Activated B cell treated with CpG ODN at 0.5 μM for 24 hours (primary cell): ENCODE measurements around the gene PHPT1. TPM values are rescaled to one million over a fixed set of nuclear protein-coding genes. Genes with fewer than 3 reads are reported as not detected.
A peak's percentile ranks its signal among the peaks of the same experiment; 100 is the strongest.

Experiments
- ATAC-seq: fragments of 200-7000 bp; cut with Tn5 transposase; one replicate; pipeline ENCODE4 v1.10.0; 2021; ENCODE audit warnings: low read depth, mild to moderate bottlenecking, moderate library complexity
- CTCF ChIA-PET: fragments of 350-600 bp; sonication (Branson Sonifier 250); formaldehyde crosslinking; loops from one replicate; lab custom pipeline; 2021; ENCODE audit warnings: antibody characterized with exemption; lab: Charles Lee
- POLR2A ChIA-PET: fragments of 350-600 bp; sonication (Branson Sonifier 250); formaldehyde crosslinking; loops from one replicate; lab custom pipeline; 2021; ENCODE audit warnings: antibody characterized with exemption; lab: Charles Lee
- DNase-seq: peaks from one replicate; pipeline ENCODE4 v3.0.0; 2022
- H3K27ac Mint-ChIP-seq: one replicate; pipeline ENCODE4 v1.8.0; 2020; ENCODE audit warnings: mixed read lengths
- H3K27me3 Mint-ChIP-seq: one replicate; pipeline ENCODE4 v1.8.0; 2021; ENCODE audit warnings: mixed read lengths
- H3K36me3 Mint-ChIP-seq: one replicate; pipeline ENCODE4 v1.8.0; 2021; ENCODE audit warnings: low read depth, mixed read lengths
- H3K4me1 Mint-ChIP-seq: one replicate; pipeline ENCODE4 v1.8.0; 2021; ENCODE audit warnings: mixed read lengths
- H3K4me3 Mint-ChIP-seq: one replicate; pipeline ENCODE4 v1.8.0; 2020; ENCODE audit warnings: mild to moderate bottlenecking, mixed read lengths
- H3K9me3 Mint-ChIP-seq: one replicate; pipeline ENCODE4 v1.8.0; 2020; ENCODE audit warnings: mixed read lengths
- intact Hi-C: fragments of 100-400 bp; cut with micrococcal nuclease; formaldehyde crosslinking; loops from one replicate; pipeline ENCODE4 v1.15.1; 2024
- total RNA-seq: library from RNA; stranded (reverse); gene quantifications from 2 replicates; pipeline ENCODE4 v1.2.3, GENCODE V29; 2022
- TF ChIP-seq, protein P1 (sequence below): fragments of 200-600 bp; IDR thresholded peaks from one replicate; pipeline ENCODE4 v1.8.0; 2022; ENCODE audit warnings: antibody characterized with exemption, mild to moderate bottlenecking

The PHPT1 gene
- total RNA-seq, 1 donor from 2014 or later: 64.6 TPM

- no peak for DNase-seq
- CTCF ChIA-PET: no interaction called here
These were observed 3.5 kb upstream of the PHPT1 start for GRCh38 chr9:136845465-136846260.

DNA sequence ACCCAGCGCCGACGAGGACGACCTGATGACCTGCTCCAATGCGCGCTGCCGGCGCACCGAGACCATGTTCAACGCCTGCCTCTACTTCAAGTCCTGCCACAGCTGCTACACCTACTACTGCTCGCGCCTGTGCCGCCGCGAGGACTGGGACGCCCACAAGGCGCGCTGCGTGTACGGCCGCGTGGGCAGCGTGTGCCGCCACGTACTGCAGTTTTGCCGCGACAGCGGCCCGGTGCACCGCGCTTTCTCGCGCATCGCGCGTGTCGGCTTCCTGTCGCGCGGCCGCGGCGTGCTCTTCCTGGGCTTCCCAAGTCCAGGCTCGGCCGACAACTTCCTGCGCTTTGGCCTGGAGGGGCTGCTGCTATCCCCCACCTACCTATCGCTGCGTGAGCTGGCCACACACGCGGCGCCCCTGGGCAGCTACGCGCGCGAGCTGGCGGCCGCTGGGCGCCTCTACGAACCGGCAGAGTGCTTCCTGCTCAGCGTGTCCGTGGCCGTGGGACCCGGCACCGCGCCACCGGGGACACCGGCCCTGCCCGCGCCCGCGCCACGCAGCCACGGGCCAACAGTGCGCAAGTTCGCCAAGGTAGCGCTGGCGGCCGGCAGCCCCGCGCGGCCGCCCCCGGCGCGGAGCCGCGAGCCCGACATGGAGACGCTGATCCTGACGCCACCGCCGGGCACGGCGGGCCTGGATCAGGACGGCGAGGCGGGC is 2.7 kb upstream of the PHPT1 start:
- ChIA-PET CTCF (interaction anchor here (1.0 kb wide), 1 partner anchor 55 kb away, joined by 3 read pairs; no protein-coding TSS in a partner anchor), POLR2A (interaction anchor here (1.0 to 1.9 kb wide), 3 partner anchors 98 to 456 kb away, joined by 3 to 8 read pairs (median 3); partner anchors contain the start of genes C8G, FBXW5 and NRARP)
- Mint-ChIP-seq H3K4me3 (no peak overlapping the region), H3K36me3 (no peaks in the 10 kb centered on the region), H3K9me3 (no peaks in the 10 kb centered on the region), H3K4me1 (peaks cover 32% of the 10 kb centered on the region), H3K27ac (no peak overlapping the region), H3K27me3 (peaks cover 6% of the 10 kb centered on the region)
- TF ChIP-seq, protein P1, sequence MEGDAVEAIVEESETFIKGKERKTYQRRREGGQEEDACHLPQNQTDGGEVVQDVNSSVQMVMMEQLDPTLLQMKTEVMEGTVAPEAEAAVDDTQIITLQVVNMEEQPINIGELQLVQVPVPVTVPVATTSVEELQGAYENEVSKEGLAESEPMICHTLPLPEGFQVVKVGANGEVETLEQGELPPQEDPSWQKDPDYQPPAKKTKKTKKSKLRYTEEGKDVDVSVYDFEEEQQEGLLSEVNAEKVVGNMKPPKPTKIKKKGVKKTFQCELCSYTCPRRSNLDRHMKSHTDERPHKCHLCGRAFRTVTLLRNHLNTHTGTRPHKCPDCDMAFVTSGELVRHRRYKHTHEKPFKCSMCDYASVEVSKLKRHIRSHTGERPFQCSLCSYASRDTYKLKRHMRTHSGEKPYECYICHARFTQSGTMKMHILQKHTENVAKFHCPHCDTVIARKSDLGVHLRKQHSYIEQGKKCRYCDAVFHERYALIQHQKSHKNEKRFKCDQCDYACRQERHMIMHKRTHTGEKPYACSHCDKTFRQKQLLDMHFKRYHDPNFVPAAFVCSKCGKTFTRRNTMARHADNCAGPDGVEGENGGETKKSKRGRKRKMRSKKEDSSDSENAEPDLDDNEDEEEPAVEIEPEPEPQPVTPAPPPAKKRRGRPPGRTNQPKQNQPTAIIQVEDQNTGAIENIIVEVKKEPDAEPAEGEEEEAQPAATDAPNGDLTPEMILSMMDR: no peak
- intact Hi-C loops: loop anchor here (1.0 to 10.0 kb wide), 2 partner anchors 56 to 318 kb away; no protein-coding TSS in a partner anchor
- ATAC-seq (no peak), DNase-seq (no peak)

More at GRCh38 chr9:136845465-136846260, 3.5 kb upstream of the PHPT1 start:
- no peak overlapping the region for H3K27ac Mint-ChIP-seq
- no peak overlapping the region for H3K4me3 Mint-ChIP-seq
- POLR2A ChIA-PET: interaction anchor here (0.5 to 0.6 kb wide), 2 partner anchors 102 to 399 kb away, joined by 3 to 4 read pairs; no protein-coding TSS in a partner anchor
- intact Hi-C loops: loop anchor here (10.0 kb wide), 1 partner anchor 319 kb away; no protein-coding TSS in a partner anchor
- ATAC-seq: no peak
- peaks cover 6% of the 10 kb centered on the region for H3K27me3 Mint-ChIP-seq
- TF ChIP-seq, protein P1: no peak
- H3K4me1 Mint-ChIP-seq: peaks cover 32% of the 10 kb centered on the region
- H3K9me3 Mint-ChIP-seq: no peaks in the 10 kb centered on the region
- no peaks in the 10 kb centered on the region for H3K36me3 Mint-ChIP-seq

- intact Hi-C loops: loop anchor here (1.0 to 10.0 kb wide), 2 partner anchors 55 to 318 kb away; no protein-coding TSS in a partner anchor
- peaks cover 30% of the 10 kb centered on the region for H3K4me1 Mint-ChIP-seq
- ChIA-PET POLR2A (interaction anchor here (0.6 to 2.2 kb wide), 8 partner anchors 17 to 455 kb away, joined by 3 to 13 read pairs (median 4); partner anchors contain the start of genes C8G, FBXW5, NRARP and PAXX), CTCF (interaction anchor here (1.0 to 1.3 kb wide), 2 partner anchors 55 to 188 kb away, joined by 3 to 4 read pairs; no protein-coding TSS in a partner anchor)
- ATAC-seq (no peak), DNase-seq (no peak)
- TF ChIP-seq, protein P1: no peak
- peak overlapping the region; percentile 95 for H3K4me3 Mint-ChIP-seq
- peaks cover 6% of the 10 kb centered on the region for H3K27me3 Mint-ChIP-seq
- peak overlapping the region; percentile 59 for H3K27ac Mint-ChIP-seq
- no peaks in the 10 kb centered on the region for H3K36me3 Mint-ChIP-seq
- no peaks in the 10 kb centered on the region for H3K9me3 Mint-ChIP-seq
These were observed 2.0 kb upstream of the PHPT1 start for GRCh38 chr9:136847088-136847825.

GRCh38 chr9:136847826-136848392 is 1.3 kb upstream of the PHPT1 start:
- DNase-seq (peak; percentile 56), ATAC-seq (no peak)
- Mint-ChIP-seq H3K36me3 (no peaks in the 10 kb centered on the region), H3K4me3 (peak overlapping the region; percentile 95), H3K9me3 (no peaks in the 10 kb centered on the region), H3K4me1 (peaks cover 28% of the 10 kb centered on the region), H3K27ac (peak overlapping the region; percentile 59), H3K27me3 (peaks cover 6% of the 10 kb centered on the region)
- intact Hi-C loops: loop anchor here (1.0 to 10.0 kb wide), 2 partner anchors 54 to 317 kb away; no protein-coding TSS in a partner anchor
- POLR2A ChIA-PET: interaction anchor here (0.6 to 2.2 kb wide), 14 partner anchors 16 to 454 kb away, joined by 3 to 13 read pairs (median 3); partner anchors contain the start of genes C8G, EDF1, FBXW5 and NRARP
- TF ChIP-seq, protein P1: no peak
- CTCF ChIA-PET: interaction anchor here (1.3 kb wide), 1 partner anchor 188 kb away, joined by 4 read pairs; no protein-coding TSS in a partner anchor
